ENCODE data around the gene FAM83D. TPM values are rescaled to one million over a fixed set of nuclear protein-coding genes. Genes with fewer than 3 reads are reported as not detected.

FAM83D gene
- total RNA-seq (2014; rRNA removed): 64.4 and 73.2 TPM in 2 replicates
- 17.1 TPM for polyA plus RNA-seq (2012)

- peak; percentile 97 for DNase-seq (ENCODE audit: low read depth)
Observed at GRCh38 chr20:38926142-38926933, at the start of gene FAM83D. FAM83D (plus strand) TSS chr20:38926417; CDS start chr20:38926443, 26 bp downstream.

- no peak for DNase-seq (ENCODE audit: low read depth)
Observed at GRCh38 chr20:38877483-38877882, 48.7 kb upstream of the FAM83D start.

- no peak for DNase-seq (ENCODE audit: low read depth)
Observed at GRCh38 chr20:38878866-38879265, 47.4 kb upstream of the FAM83D start.

- no peak for DNase-seq (ENCODE audit: low read depth)
Observed at GRCh38 chr20:38880952-38881735, 45.1 kb upstream of the FAM83D start.

GRCh38 chr20:38881806-38882440 lies 44.3 kb upstream of the FAM83D start:
- no peak for DNase-seq (ENCODE audit: low read depth)

- no peak for DNase-seq (ENCODE audit: low read depth)
Observed at GRCh38 chr20:38882600-38882999, 43.6 kb upstream of the FAM83D start.

- peak; percentile 25 for DNase-seq (ENCODE audit: low read depth)
Observed at GRCh38 chr20:38883081-38883980, 42.9 kb upstream of the FAM83D start.

- no peak for DNase-seq (ENCODE audit: low read depth)
Observed at GRCh38 chr20:38883981-38884733, 42.1 kb upstream of the FAM83D start.

- no peak for DNase-seq (ENCODE audit: low read depth)
Observed at GRCh38 chr20:38885357-38885756, 40.9 kb upstream of the FAM83D start.

- DNase-seq (ENCODE audit: low read depth): no peak
Observed at GRCh38 chr20:38888059-38888831, 38.0 kb upstream of the FAM83D start.

GRCh38 chr20:38889050-38889449 lies 37.2 kb upstream of the FAM83D start:
- DNase-seq (ENCODE audit: low read depth): no peak

- no peak for DNase-seq (ENCODE audit: low read depth)
Observed at GRCh38 chr20:38889792-38890496, 36.3 kb upstream of the FAM83D start.

- no peak for DNase-seq (ENCODE audit: low read depth)
Observed at GRCh38 chr20:38890497-38890818, 35.8 kb upstream of the FAM83D start.

- DNase-seq (ENCODE audit: low read depth): no peak
Observed at GRCh38 chr20:38892091-38892981, 33.9 kb upstream of the FAM83D start.

GRCh38 chr20:38893056-38893564 lies 33.1 kb upstream of the FAM83D start:
- DNase-seq (ENCODE audit: low read depth): no peak

- DNase-seq (ENCODE audit: low read depth): peak; percentile 15
Observed at GRCh38 chr20:38893565-38894090, 32.6 kb upstream of the FAM83D start.

GRCh38 chr20:38894091-38894847 lies 31.9 kb upstream of the FAM83D start:
- DNase-seq (ENCODE audit: low read depth): no peak

Data from LHCN-M2 (cell line).